CD4-positive, alpha-beta T cell treated with Interleukin-17A for 1 hour (primary cell): ENCODE data around the gene CHID1.

Experiments
- DNase-seq: peaks from one replicate; pipeline ENCODE4 v3.0.0-alpha.2; 2020

Gene CHID1

DNA sequence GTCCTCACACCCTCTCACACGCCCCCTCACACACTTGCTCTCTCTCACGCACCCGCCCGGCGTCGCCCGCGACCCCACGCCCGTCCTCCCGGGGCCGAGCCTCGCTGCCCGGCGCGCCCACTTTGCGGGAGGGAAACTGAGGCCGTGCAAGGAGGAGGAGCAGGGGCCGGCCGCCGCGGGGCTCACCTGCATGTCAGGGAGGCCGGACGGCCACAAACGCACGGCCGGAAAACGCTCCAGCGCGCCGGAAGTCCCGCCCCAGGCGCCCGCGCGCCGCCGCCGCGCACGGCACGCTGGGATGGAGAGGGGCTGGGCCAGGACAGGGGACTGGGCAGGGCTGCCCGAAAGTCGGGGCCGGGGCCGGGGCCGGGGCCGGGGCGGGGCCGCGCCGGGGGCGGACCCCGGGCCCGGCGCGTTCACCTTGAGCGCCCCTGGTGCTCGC is at the start of gene CHID1:
Gene CHID1 (minus strand): TSS at position 222 of the 442 bp plus-strand sequence. CDS start 5,994 bp downstream, outside the sequence.
- DNase-seq: peak; percentile 87

DNA sequence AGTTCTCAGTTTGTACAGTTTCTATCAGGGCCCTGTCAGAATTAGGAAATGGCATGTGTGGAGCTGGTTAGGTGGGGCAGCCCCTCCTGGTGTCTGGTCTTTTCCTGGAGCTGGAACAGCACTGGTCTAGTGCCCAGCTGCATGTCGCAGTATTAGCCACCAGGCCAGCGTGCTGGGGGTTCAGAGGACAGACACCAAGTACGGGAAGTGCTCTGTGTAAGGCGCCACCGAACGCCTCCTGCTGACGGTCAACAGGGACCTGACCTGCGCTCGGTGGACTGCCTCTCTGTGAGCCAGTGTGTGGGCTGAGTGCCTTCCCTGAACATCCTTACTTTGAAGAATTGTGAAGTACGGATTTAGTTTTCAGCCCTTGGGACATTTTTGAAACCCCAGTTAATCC is 49.0 kb upstream of the CHID1 start:
- DNase-seq: no peak

DNA sequence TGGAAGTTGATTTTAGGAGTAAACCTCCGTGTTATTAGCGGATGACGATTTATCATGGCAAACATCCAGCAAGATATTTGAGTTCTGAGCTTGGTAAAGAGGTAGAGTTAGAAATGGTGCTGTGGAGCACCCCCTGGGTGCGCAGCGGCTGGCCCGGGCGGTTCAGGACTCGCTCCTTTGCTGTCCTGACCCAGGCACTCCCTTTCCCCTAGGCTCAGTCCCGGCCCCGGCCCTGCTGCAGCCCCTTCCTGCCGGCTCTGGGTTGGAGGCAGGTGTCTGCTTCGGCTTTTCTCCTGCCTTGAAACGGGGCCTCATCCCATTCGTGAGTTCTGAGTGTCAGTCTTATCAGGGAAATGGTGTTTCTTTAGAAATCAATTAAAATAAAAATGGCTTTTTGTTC is 48.4 kb upstream of the CHID1 start:
- no peak for DNase-seq

DNA sequence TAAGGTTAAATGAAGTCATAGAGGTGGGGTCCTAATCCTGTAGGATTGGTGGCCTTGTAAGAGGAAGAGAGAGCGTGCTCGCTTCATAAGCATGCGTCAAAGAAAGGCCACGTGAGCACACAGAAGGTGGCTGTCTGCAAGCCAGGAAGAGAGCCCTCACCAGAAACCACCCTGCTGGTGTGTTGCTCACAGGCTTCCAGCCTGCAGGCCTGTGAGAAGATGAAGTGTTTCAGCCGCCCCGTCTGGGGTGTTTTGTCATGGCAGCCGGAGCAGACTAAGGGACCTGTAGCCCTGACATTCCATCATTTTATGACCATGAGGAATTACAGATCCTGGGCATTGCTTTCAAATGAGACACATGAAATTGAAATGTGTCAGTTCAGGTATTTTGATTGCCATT is 47.5 kb upstream of the CHID1 start:
- no peak for DNase-seq

DNA sequence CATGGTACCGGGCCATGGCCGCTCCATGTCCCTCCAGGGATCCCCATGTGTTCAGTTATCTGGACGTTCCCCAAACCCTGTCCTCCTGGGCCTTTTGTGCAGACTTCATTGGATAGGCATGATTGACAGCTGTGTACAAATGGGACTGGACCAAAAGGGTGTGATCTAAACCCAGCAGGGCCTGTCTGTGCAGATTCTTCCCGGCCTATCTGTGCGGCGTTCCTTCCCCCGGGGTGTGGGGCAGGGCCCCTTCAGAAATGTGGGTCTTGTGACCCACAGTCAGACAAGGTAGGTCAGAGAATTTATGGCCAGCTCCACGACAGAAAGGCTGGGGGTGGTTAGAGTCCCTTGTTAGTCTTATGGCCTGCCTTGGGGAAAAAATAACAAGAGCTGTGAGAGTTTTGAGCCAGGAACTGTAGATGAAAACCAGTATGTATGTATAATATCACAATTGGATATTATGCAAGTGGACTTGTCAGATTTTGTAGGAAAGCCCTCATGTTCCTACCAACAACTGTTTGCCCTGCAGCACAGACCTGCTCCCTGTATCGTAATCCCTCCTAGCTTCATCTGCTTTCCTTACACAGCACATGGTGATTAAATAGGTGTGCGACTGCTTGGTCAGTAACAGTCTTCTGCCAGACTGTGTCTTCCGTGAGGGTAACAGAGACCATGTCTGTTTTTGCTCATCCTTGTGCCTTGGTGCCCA is 46.8 kb upstream of the CHID1 start:
- DNase-seq: no peak

DNA sequence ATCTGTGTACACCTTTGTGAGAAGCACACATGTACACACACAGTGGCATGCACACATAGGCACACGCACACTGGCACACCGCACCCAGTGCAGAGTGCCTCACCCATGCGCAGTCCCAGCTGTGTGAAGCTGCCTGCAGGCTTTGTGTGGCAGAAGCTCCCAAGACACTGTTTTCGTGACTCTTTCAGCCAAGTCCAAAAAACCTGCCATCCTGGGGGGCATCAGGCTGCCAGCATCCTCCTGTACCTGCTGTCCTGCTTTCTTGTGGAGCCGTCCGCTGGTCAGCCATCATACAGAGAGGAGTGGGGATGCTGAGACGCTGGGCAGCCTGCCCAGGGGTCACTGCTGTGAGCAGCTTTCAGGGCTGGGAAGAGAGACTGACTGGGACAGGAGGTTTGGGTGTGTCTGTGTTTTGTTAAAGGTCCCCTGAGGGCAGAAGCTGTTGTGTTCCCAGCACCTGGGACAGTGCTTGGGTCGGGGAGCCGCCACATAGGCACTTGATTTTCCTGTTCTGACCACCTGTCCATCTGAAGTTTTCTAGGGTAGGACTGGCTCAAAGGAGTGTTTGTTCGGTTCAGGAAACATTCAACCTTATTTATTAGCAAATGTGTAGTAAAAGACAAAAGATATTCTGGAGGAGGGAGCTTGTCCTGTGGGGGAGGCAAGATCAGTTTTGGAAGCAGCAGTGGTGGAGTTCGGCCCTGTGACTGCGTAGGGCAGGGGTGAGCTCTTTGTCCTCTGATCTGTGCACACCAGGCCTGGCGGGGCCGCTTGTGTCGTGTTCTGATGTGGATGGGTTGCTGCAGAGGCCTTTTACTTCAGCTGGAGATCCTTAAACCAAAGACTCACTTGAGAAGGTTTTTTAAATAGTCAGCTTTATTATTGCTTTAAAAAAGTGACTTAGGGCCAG is 44.8 kb upstream of the CHID1 start:
- no peak for DNase-seq

DNA sequence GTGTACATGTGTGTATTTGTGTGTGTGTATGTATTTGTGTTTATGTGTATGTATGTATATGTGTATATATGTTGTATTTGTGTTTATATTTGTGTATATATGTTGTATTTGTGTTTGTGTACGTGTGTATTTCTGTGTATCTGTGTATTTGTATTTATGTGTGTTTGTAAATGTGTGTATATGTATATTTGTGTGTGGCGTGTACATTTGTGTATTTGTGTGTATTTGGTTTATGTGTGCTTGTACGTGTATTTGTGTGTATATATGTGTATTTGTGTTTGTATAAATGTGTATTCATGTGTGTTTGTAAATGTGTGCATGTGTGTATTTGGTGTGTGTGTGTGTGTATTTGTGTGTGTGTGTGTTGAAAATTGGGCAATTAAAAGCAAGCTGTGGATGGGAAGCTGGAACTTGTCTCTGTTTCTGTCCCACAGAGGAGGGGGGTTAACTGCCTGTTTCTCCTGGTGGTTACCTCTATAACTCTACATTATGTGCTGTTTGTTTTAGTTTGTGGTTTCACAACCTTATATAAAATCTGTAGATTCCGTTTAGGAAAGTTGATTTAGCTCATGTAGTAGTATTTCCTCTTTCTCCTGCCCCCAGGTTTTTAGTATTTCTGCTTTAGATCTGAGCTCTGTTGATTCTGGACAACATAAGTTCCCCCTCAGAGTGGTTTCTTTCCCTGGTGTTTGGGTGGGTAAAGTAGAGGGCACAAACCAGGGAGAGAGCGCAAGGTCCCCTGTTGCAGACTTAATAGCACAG is 44.0 kb upstream of the CHID1 start:
- no peak for DNase-seq

DNA sequence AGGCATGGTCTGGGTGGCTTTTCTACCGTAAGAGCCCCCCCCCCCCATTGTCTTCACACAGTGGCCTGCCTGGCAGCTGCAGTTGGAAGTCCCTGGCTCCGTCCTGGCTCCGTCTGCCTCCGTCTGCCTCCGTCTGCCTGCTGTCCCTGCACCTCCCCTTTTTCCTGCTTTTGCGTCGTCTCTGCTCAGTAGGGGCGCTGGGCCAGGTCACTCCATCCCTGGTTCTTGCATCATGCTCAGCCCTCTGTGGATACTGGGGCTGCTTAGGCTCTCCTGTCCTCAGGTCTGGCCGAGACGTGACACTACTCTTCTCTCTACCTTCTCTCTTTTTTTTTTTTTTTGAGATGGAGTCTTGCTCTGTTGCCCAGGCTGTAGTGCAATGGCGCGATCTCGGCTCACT is 42.9 kb upstream of the CHID1 start:
- DNase-seq: no peak

DNA sequence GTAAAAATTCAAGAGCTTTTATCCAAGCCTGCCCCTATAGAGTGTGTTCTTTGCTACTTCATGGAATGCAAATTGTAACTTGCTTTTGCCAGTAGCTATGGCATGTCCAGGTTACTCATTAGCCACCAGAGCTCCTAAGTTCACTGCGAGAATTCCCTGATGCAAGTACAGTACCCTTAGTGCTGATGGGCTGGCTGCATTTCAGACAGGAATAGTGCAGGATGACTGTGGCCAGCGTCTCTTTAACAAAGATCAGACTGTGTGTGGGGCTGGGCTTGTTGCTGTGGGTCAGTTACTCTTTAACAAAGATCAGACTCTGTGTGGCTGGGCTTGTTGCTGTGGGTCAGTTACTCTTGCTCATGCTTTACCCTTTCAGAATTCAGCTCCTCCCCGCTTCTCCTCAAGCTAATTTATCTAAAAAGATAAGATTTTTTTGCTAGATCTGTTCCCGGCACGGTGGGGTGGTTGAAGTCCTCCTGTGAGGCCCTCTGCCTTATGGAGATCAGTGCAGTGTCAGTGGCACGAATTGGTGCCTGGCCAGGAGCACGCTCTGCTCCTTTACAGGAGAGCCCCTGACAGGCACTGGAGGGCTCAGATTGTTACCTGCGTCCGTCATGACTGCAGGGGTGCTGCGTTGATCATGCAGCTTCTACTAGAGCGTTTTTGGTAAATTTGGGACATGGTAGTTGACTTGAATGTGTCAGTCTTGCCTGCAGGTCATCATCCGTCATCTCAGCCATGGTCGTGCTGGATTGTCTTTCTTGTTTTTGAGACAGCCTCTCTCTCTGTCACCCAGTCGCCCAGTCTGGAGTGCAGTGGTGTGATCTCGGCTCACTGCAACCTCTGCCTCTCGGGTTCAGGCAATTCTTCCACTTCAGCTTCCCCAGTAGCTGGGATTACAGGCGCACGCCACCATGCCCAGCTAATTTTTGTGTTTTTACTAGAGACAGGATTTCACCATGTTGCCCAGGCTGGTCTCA is 42.1 kb upstream of the CHID1 start:
- no peak for DNase-seq

DNA sequence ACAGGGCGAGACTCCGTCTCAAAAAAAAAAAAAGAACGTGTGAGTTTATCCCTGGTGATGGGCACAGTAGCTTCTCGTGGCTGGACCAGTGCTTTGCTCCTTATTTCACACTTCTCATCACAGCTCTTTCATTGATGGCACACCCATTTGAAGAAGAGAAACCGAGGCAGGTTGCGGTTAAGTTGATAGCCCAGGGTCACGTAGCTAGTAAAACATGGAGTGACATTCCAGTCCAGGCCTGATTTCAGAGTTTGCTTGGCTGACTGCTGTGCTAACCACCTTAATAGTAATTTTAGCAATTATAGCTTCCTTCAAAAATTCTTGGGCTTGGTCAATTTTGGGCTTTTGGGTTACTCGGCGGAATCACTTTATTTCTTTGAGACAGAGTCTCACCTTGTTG is 40.9 kb upstream of the CHID1 start:
- no peak for DNase-seq

DNA sequence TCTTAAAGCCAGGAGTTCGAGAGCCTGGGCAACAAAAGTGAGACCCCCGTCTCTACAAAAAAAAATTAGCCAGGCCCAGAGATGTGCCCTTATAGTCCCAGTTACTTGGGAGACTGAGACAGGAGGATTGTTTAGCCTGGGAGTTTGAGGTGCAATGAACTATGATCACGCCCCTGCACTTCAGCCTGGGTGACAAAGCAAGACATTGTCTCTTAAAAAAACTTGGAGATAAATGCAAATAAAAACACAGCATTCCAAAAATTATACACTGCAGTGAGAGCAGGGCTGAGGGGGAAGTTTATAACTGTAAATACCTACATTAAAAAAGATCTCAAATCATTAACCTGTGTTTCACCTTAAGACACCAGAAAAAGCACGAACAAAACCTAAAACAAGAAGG is 37.1 kb upstream of the CHID1 start:
- DNase-seq: no peak

DNA sequence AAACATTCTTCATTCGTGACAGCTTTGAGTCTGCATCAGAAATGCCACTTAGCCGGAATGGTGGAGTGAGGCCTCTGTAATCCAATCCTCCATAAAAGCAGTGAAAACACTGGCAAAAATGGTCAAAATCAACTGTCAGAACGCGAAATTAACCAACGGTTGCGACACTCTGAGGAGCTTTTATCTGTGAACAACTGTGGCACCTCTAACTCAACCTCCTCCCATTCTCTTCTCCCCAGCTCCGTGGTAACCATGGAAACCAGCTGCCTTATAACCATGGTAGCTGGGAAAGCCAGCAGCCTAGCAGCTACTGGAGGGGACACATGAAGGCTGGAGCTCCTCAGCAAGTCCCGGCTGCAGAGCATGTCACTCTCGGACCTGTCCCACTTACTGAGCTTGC is 35.4 kb upstream of the CHID1 start:
- DNase-seq: no peak

DNA sequence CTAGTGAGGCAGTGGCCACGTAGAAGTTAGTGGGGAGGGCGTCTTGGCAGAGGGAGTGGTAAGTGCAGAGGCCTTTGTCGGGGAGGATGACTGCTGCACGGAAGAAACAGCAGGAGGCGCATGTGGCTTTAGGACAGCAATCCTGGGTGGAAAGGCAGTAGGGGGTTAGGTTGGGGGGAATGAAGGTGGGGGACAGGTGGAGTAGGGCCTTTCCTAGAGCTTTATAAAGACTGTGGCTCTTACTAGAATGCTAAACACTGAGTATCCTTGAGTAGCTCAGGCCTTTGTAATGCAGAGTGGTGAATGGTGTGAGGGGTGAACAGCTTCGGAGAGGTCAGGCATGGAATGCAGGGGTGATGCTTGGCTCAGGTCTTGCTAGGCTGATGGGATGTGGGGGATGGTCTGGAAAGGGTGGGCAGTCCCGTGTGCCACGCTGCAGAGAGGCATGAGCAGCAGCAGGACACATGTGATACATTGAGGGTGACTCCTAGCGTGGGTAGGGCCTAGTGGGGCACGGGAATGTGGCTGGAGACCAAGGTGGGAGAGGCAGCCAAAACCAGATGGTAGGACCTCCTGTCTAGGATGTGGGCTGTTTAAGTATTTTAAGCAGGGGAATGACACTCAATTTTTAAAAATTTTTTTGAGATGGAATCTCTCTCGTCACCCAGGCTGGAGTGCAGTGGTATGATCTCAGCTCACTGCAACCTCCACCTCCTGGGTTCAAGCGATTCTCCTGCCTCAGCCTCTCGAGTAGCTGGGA is 34.3 kb upstream of the CHID1 start:
- DNase-seq: no peak

DNA sequence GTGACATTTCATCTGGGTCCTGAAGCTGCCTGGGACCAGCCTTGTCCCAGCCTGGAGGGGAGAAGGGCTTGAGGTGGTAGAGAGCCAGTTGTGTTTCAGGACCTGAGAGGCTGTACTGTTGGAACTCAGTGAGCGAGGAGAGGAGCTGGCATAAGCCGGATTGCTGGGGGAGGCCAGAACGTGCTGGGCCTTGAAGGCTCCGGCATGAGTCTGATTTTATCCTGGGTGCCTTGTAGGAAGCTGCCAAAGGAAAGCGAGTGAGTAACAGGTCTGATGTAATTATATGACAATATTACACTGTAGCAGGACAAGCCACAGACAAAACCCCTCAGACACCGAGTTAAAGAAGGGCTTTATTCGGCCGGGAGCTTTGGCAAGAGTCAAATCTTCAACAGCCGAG is 32.2 kb upstream of the CHID1 start:
- no peak for DNase-seq

DNA sequence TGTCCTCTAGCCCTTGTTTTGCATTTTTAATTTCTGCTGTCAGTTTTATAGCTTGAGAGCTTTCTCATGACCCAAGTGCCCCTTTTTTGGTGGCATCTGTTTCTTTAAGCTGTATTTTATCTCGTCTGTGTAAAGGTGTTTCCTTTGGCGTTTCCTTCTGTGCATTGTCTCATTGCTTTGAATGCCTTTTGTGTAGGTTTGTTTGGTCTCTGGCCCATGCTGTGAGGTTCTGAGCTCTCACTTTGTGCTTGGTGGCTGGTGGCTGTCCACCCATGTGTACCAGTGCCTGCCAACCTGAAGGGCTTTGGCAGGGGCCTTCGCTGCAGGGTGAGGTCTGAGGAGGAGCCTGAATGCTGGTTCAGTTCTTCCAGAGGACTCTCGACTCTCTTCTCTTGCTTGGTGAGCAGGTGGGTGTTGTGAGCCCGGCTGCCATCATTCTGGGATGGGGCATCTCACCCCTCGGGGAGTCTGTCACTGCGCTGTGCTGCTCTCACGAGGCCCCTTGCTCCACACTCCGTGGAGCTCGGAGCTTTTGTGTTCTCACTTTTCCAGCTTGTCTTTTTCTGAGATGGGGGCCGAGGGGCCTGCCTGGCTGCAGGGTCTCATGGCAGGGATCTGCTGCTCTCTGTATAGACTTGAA is 30.0 kb upstream of the CHID1 start:
- DNase-seq: no peak

DNA sequence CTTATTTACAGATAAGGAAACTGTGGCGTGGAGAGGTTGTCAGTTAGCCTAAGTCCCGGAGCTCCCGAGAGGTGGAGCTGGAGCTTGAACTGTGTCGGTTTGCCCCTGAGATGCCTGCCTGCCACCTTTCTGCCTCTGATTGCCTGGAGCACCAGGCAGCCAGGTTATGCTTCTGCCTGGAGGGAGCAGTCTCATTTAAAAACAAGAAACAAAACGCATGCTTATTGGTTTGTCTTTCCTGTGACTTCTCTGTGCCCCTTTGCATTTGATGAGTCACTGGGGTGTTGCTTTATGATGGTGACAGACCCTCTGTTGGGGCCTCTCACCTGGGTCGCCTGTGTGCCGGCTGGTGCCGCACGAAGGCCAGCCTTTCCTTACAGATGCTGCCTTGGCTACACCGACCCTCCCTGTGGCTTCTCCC is 27.2 kb upstream of the CHID1 start:
- no peak for DNase-seq

DNA sequence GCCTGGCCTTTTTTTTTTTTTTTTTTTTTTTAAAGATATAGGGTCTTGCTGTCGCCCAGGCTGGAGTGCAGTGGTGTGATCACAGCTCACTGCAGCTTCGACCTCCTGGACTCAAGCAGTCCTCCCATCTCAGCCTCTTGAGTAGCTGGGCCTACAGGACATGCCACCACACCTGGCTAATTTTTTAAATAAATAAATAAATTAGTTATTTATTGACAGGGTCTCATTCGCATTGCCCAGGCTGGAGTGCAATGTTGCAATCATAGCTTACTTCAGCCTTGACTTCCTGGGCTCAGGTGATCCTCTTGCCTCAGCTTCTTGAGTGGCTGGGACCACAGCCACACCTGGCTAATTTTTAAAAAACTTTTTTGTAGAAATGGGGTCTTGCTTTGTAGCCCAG is 25.6 kb upstream of the CHID1 start:
- DNase-seq: no peak

DNA sequence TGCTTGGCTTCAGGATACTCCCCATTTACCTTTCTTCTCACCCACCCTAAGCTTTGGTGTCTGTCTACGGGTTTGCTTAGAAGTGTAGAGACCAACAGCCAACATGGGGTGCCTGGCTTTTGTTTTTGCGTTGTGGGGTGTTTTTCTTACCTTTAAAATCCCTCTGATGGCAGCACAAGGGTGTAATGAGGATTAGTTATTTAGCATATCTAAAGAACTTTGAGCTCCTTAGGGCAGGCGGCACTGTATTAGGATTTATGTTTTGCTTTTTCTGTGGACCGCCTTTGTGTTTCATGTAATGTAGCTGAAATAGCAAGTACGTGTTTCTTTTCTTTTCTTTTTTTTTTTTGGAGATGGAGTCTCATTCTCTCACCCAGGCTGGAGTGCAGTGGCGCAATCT is 23.9 kb upstream of the CHID1 start:
- no peak for DNase-seq

DNA sequence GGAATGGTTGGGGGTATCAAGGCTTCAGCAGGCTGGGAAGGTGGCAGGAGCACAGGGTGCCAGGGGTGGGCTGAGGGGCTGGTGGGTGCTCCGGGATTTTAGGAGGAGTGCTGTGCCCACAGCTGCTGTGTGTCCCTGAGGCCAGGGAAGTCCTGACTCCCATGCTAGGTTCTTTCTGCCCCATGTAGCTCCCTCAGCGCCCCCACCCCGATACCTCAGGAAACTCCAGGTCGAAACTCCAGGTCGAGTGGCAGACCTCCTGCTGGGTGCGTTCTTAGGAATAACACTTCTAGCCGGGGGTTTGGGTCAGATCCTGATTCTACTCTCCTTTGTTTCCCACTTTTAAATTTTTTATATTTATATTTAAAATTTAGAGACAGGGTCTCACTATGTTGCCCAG is 23.3 kb upstream of the CHID1 start:
- no peak for DNase-seq

DNA sequence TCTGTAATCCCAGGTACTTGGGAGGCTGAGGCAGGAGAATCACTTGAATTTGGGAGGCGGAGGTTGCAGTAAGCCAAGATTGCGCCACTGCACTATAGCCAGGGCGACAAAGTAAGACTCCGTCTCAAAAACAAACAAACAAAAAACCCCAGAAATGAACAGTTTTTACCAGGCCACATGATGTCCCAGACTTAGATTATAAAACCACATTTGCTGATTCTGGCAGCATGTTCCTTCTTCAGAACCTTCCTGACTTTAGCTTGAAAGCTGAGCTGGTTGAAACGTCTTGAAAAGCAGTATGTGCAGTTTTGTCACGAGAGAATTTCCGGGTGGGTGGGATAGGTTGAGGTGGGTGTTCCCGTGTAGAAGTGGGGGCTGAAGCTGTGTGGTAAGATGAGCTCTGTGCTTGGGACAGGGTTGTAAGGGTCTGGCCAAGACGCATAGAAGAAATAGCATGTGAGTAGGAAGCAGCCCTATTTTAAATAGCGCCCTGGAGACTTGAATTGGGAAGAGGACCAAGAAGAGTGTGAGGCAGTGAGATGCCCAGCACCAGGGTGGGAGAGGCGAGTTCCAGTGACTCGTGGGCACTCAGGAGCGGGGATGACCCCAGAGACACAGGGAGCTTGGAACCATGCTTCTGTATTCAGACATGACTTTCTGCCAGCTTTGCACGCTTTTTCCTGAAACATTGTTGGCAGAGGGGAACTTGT is 22.7 kb upstream of the CHID1 start:
- DNase-seq: no peak
